ENCODE data around the gene MALAT1.
"Not testable (repeated sequence)": the region's sequence is repeated elsewhere in the genome, so short reads cannot be mapped to it uniquely, and the experiment has no call there.

The MALAT1 gene

GRCh38 chr11:65499713-65500386, 1.0 kb downstream of the MALAT1 start:
- DNase-seq: no peak

GRCh38 chr11:65500387-65501185, 1.7 kb downstream of the MALAT1 start:
- DNase-seq: peak in 1 of 2 donors; percentile 37

- no peak for DNase-seq
Observed at GRCh38 chr11:65501186-65501471, 2.3 kb downstream of the MALAT1 start.

- no peak for DNase-seq
Observed at GRCh38 chr11:65501472-65502273, 2.8 kb downstream of the MALAT1 start.

GRCh38 chr11:65502274-65502554, 3.4 kb downstream of the MALAT1 start:
- no peak for DNase-seq

- no peak for DNase-seq
Observed at GRCh38 chr11:65502555-65503367, 3.9 kb downstream of the MALAT1 start.

GRCh38 chr11:65503368-65503948, 4.6 kb downstream of the MALAT1 start:
- DNase-seq: no peak

GRCh38 chr11:65503949-65504673, 5.3 kb downstream of the MALAT1 start:
- DNase-seq: peak in 1 of 2 donors; percentile 45

- no peak for DNase-seq
Observed at GRCh38 chr11:65504674-65505465, 6.0 kb downstream of the MALAT1 start.

- no peak for DNase-seq
Observed at GRCh38 chr11:65505466-65506289, 6.8 kb downstream of the MALAT1 start.

- no peak for DNase-seq
Observed at GRCh38 chr11:65506290-65506771, 7.5 kb downstream of the MALAT1 start.

GRCh38 chr11:65506772-65507505, 8.1 kb downstream of the MALAT1 start:
- DNase-seq: peak in 1 of 2 donors; percentile 76

GRCh38 chr11:65512311-65512710, 13.5 kb downstream of the MALAT1 start:
- DNase-seq: not testable (repeated sequence)

- DNase-seq: no peak
Observed at GRCh38 chr11:65516135-65516968, 17.5 kb downstream of the MALAT1 start.

GRCh38 chr11:65518941-65519549, 20.2 kb downstream of the MALAT1 start:
- not testable (repeated sequence) for DNase-seq

GRCh38 chr11:65521777-65522521, 23.1 kb downstream of the MALAT1 start:
- not testable (repeated sequence) for DNase-seq

Measured in hippocampal formation (tissue), 2 donors.